Superior temporal gyrus (tissue), 1 donor: ENCODE results near the gene GRB2.

Source experiments
- DNase-seq: peaks from one replicate; pipeline ENCODE4 v3.0.0-alpha.2; 2016; ENCODE audit errors: extremely low spot score

Gene GRB2

DNA sequence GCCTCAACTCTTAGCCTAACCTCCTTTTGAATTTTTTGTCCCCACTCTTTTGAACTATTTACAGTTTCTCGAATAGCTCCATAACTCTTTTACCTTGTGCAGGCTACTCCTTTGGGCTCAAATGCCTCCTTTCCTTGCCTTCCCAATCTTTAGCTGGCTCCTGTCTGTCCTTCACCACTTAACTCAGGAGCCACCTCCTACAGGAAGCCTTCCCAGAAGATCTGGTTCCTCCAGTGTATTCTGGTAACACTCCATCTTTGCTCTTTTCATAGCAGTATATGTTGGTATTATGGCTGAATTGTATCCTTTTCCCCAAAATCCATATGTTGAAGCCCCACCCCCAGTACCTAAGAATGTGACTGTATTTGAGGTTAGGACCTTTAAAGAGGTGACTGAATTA is 9.0 kb upstream of the GRB2 start:
- no peak for DNase-seq

DNA sequence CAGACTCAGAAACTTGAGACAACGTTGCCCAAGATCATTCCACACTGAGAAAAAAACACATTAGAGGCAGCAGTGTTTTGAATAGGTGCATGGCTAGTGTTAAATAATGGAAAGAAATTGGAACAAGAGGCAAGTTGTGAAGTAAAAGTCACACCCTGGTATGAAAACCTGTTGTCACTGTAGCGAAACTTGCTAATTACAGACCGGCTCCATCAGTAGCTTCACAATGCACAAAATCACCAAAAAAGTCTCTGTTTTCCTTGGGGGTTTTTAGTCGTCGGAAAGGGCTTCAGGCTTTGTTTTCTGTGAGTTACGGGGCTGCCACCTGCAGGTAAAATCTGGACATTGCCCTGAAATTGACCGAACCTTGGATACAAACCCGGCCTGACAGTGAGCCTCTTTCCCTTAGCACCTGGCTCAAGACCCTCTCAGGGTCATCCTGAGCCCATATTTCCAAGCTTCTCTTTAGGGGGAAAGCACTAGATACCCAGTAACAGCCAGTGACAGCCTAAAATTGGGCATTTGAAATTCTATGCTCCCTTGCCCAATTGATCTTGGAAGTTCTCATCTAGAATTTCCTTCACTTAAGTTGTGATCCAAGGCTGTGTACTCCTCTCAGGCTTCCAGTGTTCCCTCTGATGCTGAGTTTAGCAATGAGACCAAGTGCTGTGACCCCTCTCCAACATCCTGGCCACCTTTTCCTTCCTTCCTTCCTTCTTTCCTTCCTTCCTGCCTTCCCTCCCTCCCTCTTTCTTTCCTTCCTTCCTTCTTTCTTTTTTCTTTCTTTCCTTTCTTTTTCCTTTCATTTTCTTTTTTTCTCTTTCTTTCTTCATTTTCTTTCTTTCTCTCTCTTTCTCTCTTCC is 7.2 kb upstream of the GRB2 start:
- peak; percentile 78 for DNase-seq

DNA sequence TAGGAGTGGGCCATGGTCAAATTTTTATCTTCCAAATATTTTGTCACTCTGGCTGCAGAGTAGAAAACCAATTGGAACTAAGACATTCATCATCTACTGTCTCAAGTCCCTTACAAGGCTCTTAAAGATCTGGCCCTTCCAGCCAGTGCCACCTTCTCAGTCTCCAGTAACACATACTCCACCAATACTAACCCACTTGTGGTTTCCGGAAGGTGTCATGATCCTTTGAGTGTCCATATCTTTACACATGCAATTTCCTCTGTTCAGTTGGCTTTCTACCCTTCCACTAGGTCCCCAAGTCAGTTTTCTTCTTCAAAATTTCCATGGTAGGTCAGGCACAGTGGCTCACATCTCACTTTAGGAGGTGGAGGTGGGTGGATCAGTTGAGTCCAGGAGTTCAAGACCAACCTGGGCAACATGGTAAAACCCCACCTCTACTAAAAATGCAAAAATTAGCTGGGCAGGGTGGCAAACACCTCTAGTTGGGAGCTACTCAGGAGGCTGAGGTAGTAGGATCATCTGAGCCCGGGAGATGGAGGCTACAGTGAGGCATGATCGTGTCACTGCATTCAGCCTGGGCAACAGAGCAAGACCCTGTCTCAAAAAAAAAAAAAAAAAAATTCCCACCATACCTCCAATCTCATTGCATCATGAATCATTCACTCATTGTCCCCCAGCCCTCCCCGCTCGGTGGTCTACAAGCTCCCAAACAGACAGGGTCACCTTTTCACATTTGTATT is 6.0 kb upstream of the GRB2 start:
- DNase-seq: no peak

DNA sequence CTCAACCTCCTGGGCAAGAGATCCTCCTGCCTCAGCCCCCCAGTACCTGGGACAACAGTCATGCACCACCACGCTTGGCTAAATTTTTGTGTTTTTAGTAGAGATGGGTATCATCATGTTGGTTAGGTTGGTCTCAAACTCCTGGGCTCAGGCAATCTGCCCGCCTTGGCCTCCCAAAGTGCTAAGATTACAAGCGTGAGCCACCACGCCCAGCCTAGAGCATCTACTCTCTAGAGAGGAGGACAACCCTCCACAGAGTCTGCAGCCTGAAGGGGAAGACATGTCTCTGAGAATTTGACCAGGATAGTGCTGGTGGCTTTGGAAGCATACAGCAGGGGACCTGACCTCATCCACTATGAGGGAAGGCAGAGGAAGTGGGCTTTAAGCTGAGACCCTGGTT is 4.7 kb upstream of the GRB2 start:
- no peak for DNase-seq

DNA sequence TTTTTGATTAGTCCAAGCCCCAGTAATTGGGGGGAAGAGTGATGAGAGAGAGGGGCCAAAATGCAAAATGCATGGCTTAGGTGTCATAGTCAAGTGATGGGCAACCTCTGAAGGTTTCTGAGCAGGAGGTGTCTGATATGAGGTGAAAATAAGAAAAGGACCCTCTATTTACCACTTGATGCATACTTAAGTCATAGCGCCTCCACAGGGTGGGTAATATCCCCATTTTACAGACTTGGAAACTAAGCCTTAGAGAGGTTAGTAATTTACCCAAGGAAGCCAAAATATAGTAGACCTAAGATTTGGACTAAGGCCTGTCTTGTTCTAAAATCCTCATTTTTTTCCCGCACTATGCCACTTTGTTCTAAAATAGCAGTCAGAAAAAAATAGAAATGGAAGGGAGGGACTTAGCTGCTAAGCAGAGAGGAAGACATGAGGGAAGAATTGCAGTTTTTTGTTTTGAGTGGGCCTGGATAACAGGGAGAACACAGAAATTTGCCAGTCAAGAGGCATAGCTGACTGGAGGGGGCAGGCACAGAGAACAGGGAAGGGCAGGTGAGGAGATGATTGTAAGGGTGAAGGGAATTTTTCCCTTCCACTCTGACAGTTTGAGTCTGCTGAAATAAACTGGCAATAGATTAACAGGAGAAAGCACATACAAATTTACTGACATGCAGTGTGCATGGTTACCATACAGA is 2.3 kb upstream of the GRB2 start:
- DNase-seq: peak; percentile 32

DNA sequence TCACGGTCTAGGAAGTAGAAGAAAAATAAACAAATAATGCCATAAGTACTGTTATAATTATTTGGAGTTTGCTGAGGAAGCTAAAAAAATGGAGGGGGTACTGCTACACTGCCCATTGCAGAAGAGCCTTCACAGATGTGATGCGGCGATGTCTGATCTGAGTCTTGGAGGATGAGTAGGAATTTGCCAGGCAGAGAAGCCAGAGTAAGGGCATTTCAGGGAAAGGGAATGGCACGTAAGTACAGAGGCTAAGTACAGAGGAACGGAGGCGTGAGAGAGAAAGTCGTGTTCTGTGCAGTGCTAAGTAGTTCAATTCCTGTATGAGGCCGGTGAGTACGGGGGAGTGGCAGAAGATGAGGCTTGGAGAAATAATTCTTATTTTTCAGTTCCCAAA is 741 bp upstream of the GRB2 start:
- DNase-seq: peak; percentile 68

DNA sequence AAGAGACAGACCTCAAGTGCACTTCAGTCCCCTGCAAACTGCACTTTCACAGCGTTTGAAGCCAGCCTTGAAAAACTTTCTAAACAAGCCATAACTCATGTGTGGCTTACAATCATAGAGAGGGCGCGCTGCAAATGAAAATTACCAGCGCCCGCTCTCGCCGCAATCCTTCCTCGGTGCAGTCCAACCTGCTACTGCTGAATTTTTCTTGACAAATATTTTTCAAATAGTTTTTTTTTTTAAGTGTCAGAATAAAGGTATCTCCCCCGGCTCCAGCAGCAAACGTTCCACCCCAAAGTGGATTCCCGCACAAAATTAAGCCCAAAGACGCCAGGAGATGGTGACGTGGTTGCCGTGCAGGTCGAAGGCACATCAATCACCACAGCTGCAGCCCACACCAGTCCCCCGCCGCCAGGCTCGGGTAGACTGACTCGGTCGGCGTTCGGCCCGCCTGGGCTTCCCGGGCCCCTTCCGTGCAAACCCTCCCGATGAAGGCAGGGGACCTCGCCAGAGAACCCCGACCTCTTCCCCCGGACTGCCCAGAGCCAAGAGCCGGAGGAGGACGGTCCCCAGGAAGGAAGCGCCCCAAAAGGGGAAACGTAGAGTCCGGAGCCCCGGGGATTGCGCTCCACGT is 630 bp downstream of the GRB2 start:
- peak; percentile 28 for DNase-seq

DNA sequence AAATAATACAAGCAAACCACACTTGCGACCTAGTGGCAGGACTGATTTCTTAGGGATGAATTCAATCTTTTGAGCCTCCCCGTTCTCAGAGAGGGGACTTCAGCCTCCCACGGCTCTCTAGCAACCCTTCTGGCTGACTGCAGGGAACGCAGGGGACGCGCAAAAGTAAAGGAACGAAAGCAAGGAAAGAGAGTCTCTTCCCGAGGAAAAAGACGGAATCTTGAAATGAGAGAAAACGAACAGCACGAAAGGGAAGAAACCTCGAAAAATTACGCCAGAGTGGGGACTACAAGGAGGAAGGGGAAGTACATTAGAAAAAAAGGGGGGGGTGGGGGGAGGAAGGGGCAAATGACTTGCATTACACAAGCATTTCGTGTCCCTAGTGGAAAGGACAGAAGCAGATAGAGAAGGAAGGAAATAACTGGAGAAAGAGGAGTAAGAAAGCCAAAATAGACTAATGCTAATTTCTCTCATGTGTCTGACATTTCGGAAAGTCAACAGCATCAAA is 1.2 kb downstream of the GRB2 start:
- peak; percentile 82 for DNase-seq

DNA sequence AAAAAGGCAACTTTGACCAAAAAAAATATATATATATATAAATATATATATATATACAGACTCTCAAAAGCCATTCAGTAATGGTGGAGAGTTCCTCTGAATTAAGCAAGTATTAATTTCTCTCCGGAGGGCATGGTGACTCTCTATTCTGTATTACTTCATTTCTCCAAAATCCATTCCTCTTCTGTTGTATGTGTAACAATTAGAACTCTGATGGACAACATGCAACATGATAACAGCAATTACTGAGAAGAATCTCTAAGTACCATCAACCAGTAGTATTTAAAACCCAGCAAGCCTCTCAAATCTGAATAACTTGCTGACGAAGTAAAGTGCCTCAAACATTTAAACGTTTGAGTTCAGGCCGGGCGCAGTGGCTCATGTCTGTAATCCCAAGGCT is 2.3 kb downstream of the GRB2 start:
- DNase-seq: no peak

DNA sequence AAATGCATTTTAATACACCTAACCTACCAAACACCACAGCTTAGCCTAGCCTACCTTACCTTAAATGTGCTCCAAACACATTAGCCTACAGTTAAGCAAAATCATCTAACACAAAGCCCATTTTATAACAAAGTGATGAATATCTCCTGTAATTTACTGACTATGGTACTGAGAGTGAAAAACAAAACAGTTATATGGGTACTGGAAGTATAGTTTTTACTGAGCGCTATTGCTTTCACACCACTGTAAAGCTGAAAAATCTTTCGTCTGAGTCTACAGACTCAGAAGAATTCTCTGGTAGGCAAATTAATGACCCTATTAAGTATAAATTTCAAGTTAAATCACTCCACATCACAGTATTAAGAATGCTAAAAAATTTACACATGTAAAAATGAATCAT is 3.5 kb downstream of the GRB2 start:
- no peak for DNase-seq

DNA sequence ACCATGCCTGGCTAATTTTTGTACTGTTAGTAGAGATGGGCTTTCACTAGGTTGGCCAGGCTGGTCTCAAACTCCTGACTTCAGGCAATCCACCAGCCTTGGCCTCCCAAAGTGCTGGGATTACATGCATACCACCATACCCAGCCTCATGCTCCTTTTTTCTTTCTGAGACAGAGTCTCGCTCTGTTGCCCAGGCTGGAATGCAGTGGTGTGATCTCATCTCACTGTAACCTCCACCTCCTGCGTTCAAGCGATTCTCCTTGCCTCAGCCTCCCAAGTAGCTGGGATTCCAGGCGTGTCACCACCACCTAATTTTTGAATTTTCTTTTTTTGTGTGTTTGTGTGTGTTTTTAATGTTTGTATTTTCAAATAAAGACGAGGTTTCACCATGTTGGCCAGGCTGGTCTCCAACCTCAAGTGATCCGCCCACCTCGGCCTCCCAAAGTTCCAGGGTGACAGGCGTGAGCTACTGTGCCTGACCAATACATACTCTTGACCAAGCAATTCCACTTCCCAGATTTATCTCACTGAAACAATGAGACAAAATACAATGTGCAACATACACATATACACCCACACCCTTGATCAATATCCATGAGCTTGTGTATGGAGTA is 5.0 kb downstream of the GRB2 start:
- DNase-seq: no peak

DNA sequence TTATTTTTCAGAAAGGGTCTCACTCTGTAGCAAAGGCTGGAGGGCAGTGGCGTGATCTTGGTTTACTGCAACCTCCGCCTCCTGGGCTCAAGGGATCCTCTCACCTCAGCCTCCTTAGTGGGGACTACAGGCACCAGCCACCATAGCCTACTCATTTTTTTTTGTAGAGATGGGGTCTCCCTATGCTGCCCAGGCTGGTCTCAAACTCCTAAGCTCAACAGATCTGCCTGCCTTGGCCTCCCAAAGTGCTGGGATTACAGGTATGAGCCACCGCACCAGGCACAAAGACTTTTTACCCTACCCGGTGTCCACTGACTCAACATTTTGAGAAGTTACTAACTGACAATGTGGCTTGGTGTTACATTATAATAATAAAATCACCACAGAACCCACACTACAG is 7.2 kb downstream of the GRB2 start:
- no peak for DNase-seq

DNA sequence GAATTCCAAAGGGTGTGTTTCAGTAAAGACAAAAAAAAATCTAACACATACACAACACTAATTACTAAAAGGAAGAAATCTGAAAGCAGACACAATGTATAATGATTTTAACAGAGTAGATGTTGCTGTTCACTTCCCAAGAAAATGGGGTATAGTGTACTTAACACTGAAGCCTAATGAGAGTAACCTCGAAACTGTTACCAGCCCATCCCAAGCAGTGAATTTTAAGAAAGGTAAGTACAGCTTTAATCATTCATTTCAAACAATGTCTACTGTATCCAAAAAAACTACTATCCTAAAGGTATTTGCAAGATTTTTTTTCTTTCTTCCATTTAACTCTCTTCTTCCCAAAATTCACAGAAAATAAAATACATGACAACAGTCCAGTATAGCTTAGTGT is 8.3 kb downstream of the GRB2 start:
- no peak for DNase-seq

DNA sequence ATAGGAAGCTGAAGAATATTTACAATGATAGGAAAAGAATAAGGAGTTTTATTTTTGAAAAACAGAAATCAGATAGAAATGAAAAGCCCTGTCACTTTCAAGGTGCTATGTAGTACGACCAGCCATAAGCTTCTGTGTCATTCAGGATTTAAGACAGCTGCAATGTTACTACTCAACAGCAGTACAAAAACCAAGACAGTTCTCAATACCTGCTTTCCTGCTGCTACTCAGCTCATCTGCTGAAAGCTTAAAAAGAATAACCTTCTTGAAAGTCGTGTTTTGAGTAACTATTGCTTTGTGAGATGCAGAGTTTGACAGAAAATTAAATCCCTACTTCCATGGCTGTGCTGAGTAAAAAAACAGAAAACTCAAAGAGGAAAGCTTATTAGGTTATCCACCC is 8.7 kb downstream of the GRB2 start:
- no peak for DNase-seq

DNA sequence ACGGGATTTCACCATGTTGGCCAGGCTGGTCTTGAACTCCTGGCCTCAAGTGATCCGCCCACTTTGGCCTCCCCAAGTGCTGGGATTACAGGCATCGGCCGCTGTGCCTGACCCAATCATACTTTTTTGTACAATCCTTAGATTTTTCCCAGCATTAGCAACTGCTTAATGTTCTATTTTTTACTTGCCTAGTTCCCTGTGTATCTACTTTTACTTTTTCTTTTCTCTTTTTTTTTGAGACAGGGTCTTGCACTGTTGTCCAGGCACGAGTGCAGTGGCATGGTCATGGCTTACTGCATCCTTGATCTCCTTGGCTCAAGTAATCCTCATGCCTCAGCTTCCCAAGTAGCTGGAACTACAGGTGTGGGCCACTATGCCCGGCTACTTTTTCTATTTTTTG is 9.5 kb downstream of the GRB2 start:
- no peak for DNase-seq

DNA sequence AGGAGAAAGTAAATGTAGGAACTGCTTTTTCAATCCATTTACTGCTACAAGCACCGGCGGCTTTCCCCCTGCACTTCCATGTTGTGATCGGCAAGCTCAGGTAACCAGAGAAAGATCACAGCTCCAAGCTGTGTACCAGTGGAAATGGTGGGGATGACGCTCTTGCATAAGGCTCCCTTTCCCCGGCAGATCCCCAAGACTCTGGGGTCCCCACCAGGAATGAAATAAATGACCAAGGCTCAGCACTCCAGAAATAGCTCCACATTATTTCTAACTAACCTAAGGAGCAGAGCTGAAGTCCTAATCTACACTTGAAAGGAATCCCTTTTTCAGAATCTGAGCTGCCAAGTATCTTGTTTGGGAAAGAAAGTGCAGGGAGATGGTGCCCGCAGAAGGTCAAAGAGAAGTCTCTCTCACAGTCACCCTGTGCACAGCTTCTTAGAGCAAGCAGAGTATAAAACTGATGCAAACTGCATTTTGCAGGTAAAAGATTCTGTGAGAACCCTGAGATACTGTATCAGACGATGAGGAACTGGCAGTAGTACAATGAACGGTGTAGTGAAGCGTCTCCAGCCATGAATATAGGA is 11.1 kb downstream of the GRB2 start:
- DNase-seq: no peak

DNA sequence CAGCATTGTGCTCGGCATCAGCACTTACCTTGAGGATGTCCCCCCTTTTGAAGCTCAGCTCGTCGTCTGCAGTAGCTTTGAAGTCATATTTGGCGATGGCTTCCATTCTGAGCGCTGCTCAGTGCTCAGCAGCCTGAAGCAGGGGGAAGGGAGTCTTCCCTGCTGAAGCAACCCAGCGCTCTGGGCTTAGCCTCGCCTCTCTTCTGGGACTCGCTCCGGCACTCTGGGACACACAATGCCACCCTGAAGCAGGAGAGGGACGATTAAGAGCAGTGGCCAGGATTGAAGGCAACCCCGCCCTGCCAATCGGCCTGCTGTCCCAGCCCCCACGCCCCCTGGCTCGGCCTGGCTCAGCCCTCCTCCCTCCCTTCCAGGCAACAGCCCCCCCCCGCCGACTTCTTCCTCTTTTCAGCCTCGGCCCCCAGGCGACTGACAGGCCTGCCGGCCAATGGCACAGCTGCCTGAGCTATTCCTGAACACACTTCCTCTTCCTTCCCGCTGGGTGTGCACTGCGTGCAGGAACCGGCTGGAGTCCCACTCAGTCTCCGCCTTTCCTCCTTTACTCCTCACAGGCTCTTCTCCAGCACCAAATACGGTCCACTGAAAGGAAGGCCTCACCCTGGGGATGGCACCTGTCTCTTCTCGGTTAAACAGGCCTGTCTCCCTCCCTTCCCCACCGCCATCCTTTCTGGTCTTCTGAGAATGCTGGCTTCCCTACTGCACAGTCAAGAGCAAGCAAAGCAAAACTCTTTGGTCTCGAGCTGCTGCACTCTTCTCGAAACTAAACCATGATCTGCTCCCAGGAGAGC is 11.8 kb downstream of the GRB2 start:
- peak; percentile 99 for DNase-seq

DNA sequence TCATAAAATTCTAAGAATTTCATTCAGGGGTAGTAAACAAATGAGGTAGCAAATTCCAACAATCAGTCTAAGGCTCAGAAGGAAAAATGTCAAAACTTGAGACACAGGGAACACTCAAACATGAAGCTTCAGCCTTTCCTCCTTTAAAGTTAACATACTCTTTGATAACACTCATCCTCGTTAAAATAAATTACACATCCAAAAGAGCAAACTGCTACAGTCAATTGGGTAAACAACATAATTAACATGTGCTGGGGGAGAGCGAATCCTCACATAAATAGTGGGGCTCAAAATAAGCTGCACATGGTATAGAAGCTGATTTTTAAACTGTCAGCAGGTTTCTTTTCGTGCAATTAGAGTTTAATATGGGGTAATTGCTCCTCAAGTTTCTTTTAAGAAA is 12.9 kb downstream of the GRB2 start:
- DNase-seq: no peak

DNA sequence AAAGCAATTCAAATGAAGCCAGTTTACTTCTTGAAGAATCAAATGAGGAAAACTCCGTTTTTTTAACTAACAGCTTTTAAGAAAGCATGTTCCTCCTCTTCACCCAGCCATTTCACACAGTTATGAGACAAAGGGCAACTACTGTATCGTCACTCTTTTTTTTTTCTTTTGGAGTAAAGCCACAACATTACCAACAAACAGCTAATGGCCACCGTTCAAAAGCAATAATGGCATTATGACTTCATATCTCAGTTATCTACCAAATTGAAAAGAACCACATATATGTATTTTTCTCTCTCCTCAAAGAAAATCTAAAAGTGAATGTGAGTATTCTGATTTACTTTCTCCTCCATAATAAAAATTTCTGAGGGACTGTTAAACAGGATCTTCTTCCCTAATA is 14.5 kb downstream of the GRB2 start:
- DNase-seq: no peak

DNA sequence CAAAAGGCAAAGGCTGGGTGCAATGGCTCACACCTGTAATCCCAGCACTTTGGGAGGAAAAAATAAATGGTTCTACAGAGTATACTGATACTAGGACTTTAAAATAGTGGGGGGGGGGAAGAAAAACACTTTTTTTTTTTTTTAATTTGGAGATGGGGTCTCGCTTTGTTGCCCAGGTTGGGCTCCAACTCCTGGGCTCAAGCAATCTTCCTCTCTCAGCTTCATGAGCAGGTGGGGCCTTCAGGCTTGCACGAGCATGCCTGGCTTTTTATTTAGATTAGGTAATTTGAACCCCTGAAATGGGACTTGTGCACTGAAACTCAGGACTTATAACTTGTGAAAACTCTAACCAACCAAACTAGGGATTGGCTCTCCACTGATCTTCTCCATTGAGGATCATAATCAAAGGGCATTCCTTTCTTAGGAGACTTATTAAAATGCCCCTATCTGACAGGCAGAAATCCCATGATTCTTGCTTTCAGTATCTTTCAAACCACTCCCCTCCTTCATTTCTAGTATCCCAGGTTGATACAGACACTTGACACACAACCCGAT is 16.9 kb downstream of the GRB2 start:
- DNase-seq: no peak
